Loucy (cell line): ENCODE results near the gene IGF2BP3.

ENCODE experiments used
- H2AFZ ChIP-seq: fragments of 200-600 bp; sonication (generic); 2 replicates; pipeline ENCODE4 v1.6.0; 2016; ENCODE audit warnings: antibody characterized with exemption, mild to moderate bottlenecking, low read length, moderate library complexity
- H3F3A ChIP-seq: fragments of 200-600 bp; 2 replicates; pipeline ENCODE4 v1.6.0; 2016; ENCODE audit warnings: antibody characterized with exemption, low read depth, mild to moderate bottlenecking
- H3K27me3 ChIP-seq: fragments of 200-600 bp; sonication (generic); 2 replicates; pipeline ENCODE4 v1.6.1; 2014; ENCODE audit warnings: low read length, mild to moderate bottlenecking; ENCODE audit not compliant: insufficient read depth, poor library complexity, severe bottlenecking
- H3K36me3 ChIP-seq: fragments of 200-600 bp; sonication (generic); 2 replicates; pipeline ENCODE4 v1.6.1; 2016; ENCODE audit warnings: low read length; ENCODE audit not compliant: insufficient read depth
- H3K4me1 ChIP-seq: fragments of 200-600 bp; sonication (generic); 2 replicates; pipeline ENCODE4 v1.5.1; 2014; ENCODE audit warnings: low read length, mild to moderate bottlenecking; ENCODE audit not compliant: insufficient read depth, poor library complexity, severe bottlenecking
- H3K4me2 ChIP-seq: fragments of 200-600 bp; sonication (generic); 2 replicates; pipeline ENCODE4 v1.6.0; 2014; ENCODE audit warnings: antibody characterized with exemption, low read length, low read depth, mild to moderate bottlenecking; ENCODE audit not compliant: poor library complexity, severe bottlenecking
- H3K4me3 ChIP-seq: fragments of 200-600 bp; sonication (generic); 2 replicates; pipeline ENCODE4 v1.5.1; 2014; ENCODE audit warnings: low read length, mild to moderate bottlenecking, mixed read lengths; ENCODE audit not compliant: poor library complexity, severe bottlenecking
- H3K79me2 ChIP-seq: fragments of 200-600 bp; sonication (generic); 2 replicates; pipeline ENCODE4 v1.6.1; 2014; ENCODE audit warnings: low read length; ENCODE audit not compliant: insufficient read depth
- H3K9ac ChIP-seq: fragments of 200-600 bp; sonication (generic); 2 replicates; pipeline ENCODE4 v1.6.0; 2014; ENCODE audit warnings: mild to moderate bottlenecking, low read depth, low read length, moderate library complexity; ENCODE audit not compliant: poor library complexity, severe bottlenecking
- H3K9me2 ChIP-seq: fragments of 200-600 bp; sonication (generic); replicated peaks from 2 replicates; pipeline ENCODE4 v1.6.1; 2016; ENCODE audit warnings: low read depth, low read length, mixed read lengths
- H3K9me3 ChIP-seq: fragments of 200-600 bp; sonication (generic); 2 replicates; pipeline ENCODE4 v1.6.1; 2014; ENCODE audit warnings: mild to moderate bottlenecking, antibody characterized with exemption, low read length, low read depth; ENCODE audit not compliant: insufficient read depth
- H4K20me1 ChIP-seq: fragments of 200-600 bp; sonication (generic); 2 replicates; pipeline ENCODE4 v1.6.0; 2014; ENCODE audit warnings: antibody characterized with exemption, low read length, mild to moderate bottlenecking; ENCODE audit not compliant: insufficient read depth, poor library complexity, severe bottlenecking
- EZH2phosphoT487 ChIP-seq: fragments of 200-600 bp; IDR thresholded peaks from 2 replicates; pipeline ENCODE4 v1.6.1; 2018; ENCODE audit warnings: antibody characterized with exemption, mild to moderate bottlenecking, moderate library complexity, borderline replicate concordance

Gene IGF2BP3

GRCh38 chr7:23260371-23260770 is 209.9 kb downstream of the IGF2BP3 start:
- Histone ChIP-seq H2AFZ (no peak overlapping the region), H3K27me3 (no peaks in the 10 kb centered on the region), H3K9me2 (no peaks in the 10 kb centered on the region), H3K4me1 (no peaks in the 10 kb centered on the region), H4K20me1 (no peaks in the 10 kb centered on the region), H3K36me3 (no peaks in the 10 kb centered on the region), H3K79me2 (no peaks in the 10 kb centered on the region), H3K4me2 (no peak overlapping the region), H3K9me3 (no peaks in the 10 kb centered on the region), H3K9ac (no peak overlapping the region), H3K4me3 (no peak overlapping the region), H3F3A (no peaks in the 10 kb centered on the region)
- no peak for TF ChIP-seq EZH2phosphoT487
